Endothelial cell of umbilical vein (primary cell): ENCODE measurements around the gene APOL4. TPM values are rescaled to one million over a fixed set of nuclear protein-coding genes. Genes with fewer than 3 reads are reported as not detected.

ENCODE experiments used
- BruUV-seq: library from RNA; stranded (reverse); fragments of 400-500 nt; replicated peaks from 2 replicates; lab custom pipeline; 2021; lab: Mats Ljungman, UMichigan
- CTCF ChIA-PET: fragments of 300-600, 350-600 bp; sonication (Branson Sonifier 250); formaldehyde crosslinking; loops from one replicate; lab custom pipeline; 2021; ENCODE audit warnings: antibody characterized with exemption, inconsistent platforms; lab: Charles Lee
- POLR2A ChIA-PET: fragments of 300-600, 350-600 bp; sonication (Branson Sonifier 250); formaldehyde crosslinking; loops from one replicate; lab custom pipeline; 2021; ENCODE audit warnings: antibody characterized with exemption, inconsistent platforms; lab: Charles Lee
- DNase-seq: peaks from one replicate; pipeline ENCODE4 v3.0.0-alpha.2; 2011; ENCODE audit warnings: low read depth, low spot score
- FAIRE-seq: peaks from 2 replicates; lab custom pipeline; 2011; peaks lifted over from hg19 to GRCh38; lab: Jason Lieb, UNC
- H2AFZ ChIP-seq: 2 replicates; pipeline ENCODE4 v1.6.0; 2012; ENCODE audit warnings: low read depth, low read length, control low read depth, inconsistent platforms
- H3K27ac ChIP-seq: 2 replicates; pipeline ENCODE4 v1.5.1; 2011; ENCODE audit warnings: low read depth, mild to moderate bottlenecking, control low read depth, low read length, moderate library complexity; ENCODE audit not compliant: insufficient read depth
- H3K27me3 ChIP-seq, 2 experiments: 2 replicates each; pipeline versions ENCODE4 v1.6.0 to v1.6.1; 2011; ENCODE audit warnings: low read length in 2 of 2, mixed read lengths in 1 of 2; ENCODE audit not compliant: control insufficient read depth in 2 of 2, insufficient read depth in 2 of 2
- H3K36me3 ChIP-seq, 2 experiments: 2 replicates in 1 of 2; 3 replicates in 1 of 2; pipeline ENCODE4 v1.5.1; 2011; ENCODE audit warnings: low read length in 2 of 2, mild to moderate bottlenecking in 1 of 2, moderate library complexity in 1 of 2; ENCODE audit not compliant: control insufficient read depth in 2 of 2, insufficient read depth in 2 of 2; ENCODE audit errors: extremely low read depth in 1 of 2
- H3K4me1 ChIP-seq: 3 replicates; pipeline ENCODE4 v1.5.1; 2011; ENCODE audit warnings: mild to moderate bottlenecking, low read length; ENCODE audit not compliant: control insufficient read depth, insufficient read depth; ENCODE audit errors: extremely low read depth
- H3K4me2 ChIP-seq: 2 replicates; pipeline ENCODE4 v1.6.1; 2011; ENCODE audit warnings: low read length, control low read depth, mixed read lengths; ENCODE audit not compliant: insufficient read depth
- H3K4me3 ChIP-seq, 3 experiments: fragments of 200-600 bp in 1 of 3; sonication (generic), shearing (Covaris generic) in 1 of 3; replicated peaks in 1 of 3; 2 replicates each; pipeline ENCODE4 v1.5.1; 2011 to 2016; ENCODE audit warnings: control low read depth in 3 of 3, low read length in 3 of 3, mild to moderate bottlenecking in 2 of 3, inconsistent platforms in 1 of 3, low read depth in 1 of 3, moderate library complexity in 1 of 3; ENCODE audit not compliant: insufficient read depth in 1 of 3
- H3K79me2 ChIP-seq: 2 replicates; pipeline ENCODE4 v1.6.0; 2012; ENCODE audit warnings: low read length, inconsistent platforms; ENCODE audit not compliant: control insufficient read depth, insufficient read depth
- H3K9ac ChIP-seq: replicated peaks from 2 replicates; pipeline ENCODE3; 2011; ENCODE audit warnings: low read length, control low read depth; ENCODE audit not compliant: insufficient read depth; ENCODE audit errors: extremely low read depth
- H3K9me1 ChIP-seq: replicated peaks from 3 replicates; pipeline ENCODE4 v1.6.0; 2011; ENCODE audit warnings: mild to moderate bottlenecking, low read length; ENCODE audit not compliant: control insufficient read depth, insufficient read depth; ENCODE audit errors: extremely low read depth
- H3K9me3 ChIP-seq: replicated peaks from 2 replicates; pipeline ENCODE4 v1.5.1; 2012; ENCODE audit warnings: low read length, inconsistent platforms; ENCODE audit not compliant: control insufficient read depth, insufficient read depth
- H4K20me1 ChIP-seq: replicated peaks from 2 replicates; pipeline ENCODE3; 2011; ENCODE audit warnings: mild to moderate bottlenecking, low read length; ENCODE audit not compliant: control insufficient read depth, insufficient read depth; ENCODE audit errors: extremely low read depth
- FOS ChIP-seq: IDR thresholded peaks from 2 replicates; pipeline ENCODE4 v1.6.1; 2011; ENCODE audit warnings: mild to moderate bottlenecking, low read length, moderate library complexity, borderline replicate concordance; ENCODE audit not compliant: insufficient read depth
- GATA2 ChIP-seq: IDR thresholded peaks from 2 replicates; pipeline ENCODE4 v1.7.0; 2011; ENCODE audit warnings: low read depth, mild to moderate bottlenecking, moderate library complexity, mixed read lengths, low read length; ENCODE audit not compliant: insufficient read length, insufficient read depth
- JUN ChIP-seq: IDR thresholded peaks from 2 replicates; pipeline ENCODE4 v1.6.1; 2011; ENCODE audit warnings: borderline replicate concordance, low read depth; ENCODE audit not compliant: insufficient read length, insufficient read depth
- MYC ChIP-seq: IDR thresholded peaks from one replicate; pipeline ENCODE4 v1.6.1; 2011; ENCODE audit warnings: mild to moderate bottlenecking, low read depth, low read length
- POLR2A ChIP-seq: IDR thresholded peaks from 2 replicates; pipeline ENCODE4 v1.6.1; 2012; ENCODE audit warnings: low read depth, mild to moderate bottlenecking, control low read depth, low read length
- dilution Hi-C: fragments of 300-500 bp; cut with MboI; formaldehyde crosslinking; loops from one replicate; pipeline ENCODE4 v1.15.0; 2019; ENCODE audit warnings: low sequenced_read_pairs; ENCODE audit not compliant: extremely low pct_ligation_motif_present
- intact Hi-C: fragments of 100-400 bp; cut with micrococcal nuclease; formaldehyde crosslinking; loops from one replicate; pipeline ENCODE4 v1.10.0; 2022
- polyA plus RNA-seq, 4 experiments: library from polyadenylated mRNA; depleted of rRNA in 3 of 4; stranded (reverse) in 3 of 4; unstranded in 1 of 4; fragments of >200 nt; gene quantifications; 2 replicates each; pipeline versions ENCODE4 v1.2.1 to v1.2.3, GENCODE V29; 2011 to 2012; ENCODE audit warnings: missing spikeins in 1 of 4
- total RNA-seq: library from RNA; stranded (reverse); gene quantifications from 2 replicates; pipeline ENCODE4 v1.2.3, GENCODE V29; 2021
- TF ChIP-seq, protein P1 (sequence below): IDR thresholded peaks from 2 replicates; pipeline ENCODE4 v1.6.1; 2011; ENCODE audit not compliant: insufficient read depth, insufficient read length

APOL4 gene
- total and polyA plus RNA-seq, 2 donors (not counting 3 experiments of a cell fraction or from before 2014, with no cell fraction given), result 0.33 to 0.97 TPM

DNA sequence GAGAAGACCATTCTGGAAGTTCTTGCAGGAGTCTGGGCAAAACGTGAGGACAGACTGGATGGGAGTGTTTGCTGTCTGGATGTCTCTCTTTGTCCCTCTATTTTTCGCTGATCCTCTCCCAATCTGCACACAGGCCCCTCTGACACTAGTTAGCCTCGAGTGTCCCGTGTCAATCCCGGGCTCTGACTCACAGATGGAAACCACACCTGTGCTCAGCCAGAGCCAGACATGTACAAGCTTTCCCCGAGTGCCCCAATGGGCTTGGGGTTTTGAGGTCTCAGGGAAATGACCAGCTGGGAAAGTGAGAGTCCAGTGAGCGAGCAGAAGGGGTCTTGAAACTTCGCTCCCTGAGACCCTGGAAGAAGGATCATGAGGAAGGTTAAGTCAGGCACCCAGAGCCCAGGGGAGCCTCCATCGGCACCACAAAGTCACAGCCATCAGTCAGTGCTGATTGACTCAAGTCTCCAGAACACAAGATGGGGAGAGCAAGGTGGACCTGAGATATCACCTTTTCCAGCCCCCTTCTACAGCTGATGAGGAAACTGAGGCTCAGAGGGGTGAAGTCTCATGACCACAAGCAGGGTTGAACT, 23.8 kb upstream of the APOL4 start:
- Histone ChIP-seq H3K4me2 (no peak overlapping the region), H3K36me3 (peaks cover 7 to 13% of the 10 kb centered on the region in 2 experiments), H3K79me2 (no peaks in the 10 kb centered on the region), H3K27me3 (no peaks in the 10 kb centered on the region), H3K9me1 (no peaks in the 10 kb centered on the region), H4K20me1 (no peaks in the 10 kb centered on the region), H3K4me3 (no peak overlapping the region), H3K4me1 (peaks cover 1% of the 10 kb centered on the region), H2AFZ (no peak overlapping the region), H3K27ac (no peak overlapping the region), H3K9ac (no peak overlapping the region), H3K9me3 (no peaks in the 10 kb centered on the region)
- POLR2A ChIA-PET, result no interaction called here
- no TSS peak for BruUV-seq
- dilution Hi-C loops (no loop called here), intact Hi-C loops (no loop called here)
- CTCF ChIA-PET, result no interaction called here
- FAIRE-seq (no peak), DNase-seq (no peak)
- no peak for TF ChIP-seq JUN

DNA sequence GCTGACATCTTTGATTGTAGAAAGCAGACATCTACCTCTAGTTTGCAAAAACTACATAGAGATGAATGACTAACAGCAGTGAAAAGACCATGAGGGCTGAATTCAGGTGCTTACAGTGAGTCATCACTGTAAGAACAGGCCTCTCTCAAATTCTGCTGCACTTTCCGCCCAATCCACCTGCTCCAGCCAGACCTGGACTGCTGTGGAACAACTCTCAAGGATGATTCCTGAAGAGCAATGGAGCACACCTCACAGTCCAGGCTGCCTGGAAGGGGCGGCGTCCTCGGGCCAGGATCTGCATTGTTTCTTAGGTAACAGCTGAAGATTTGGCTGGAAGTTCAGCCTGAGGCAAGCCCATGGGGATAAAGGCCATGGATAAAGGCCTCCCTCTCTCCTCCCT, 22.6 kb upstream of the APOL4 start:
- peaks cover 4% of the 10 kb centered on the region for H3K4me1 ChIP-seq
- intact Hi-C loops (no loop called here), dilution Hi-C loops (no loop called here)
- no peak overlapping the region for H3K9ac ChIP-seq
- ChIA-PET POLR2A (no interaction called here), CTCF (interaction anchor here (4.7 kb wide), 1 partner anchor 30 kb away, joined by 26 read pairs; no protein-coding TSS in a partner anchor)
- no peak for DNase-seq
- H4K20me1 ChIP-seq, result no peaks in the 10 kb centered on the region
- no peaks in the 10 kb centered on the region for H3K9me1 ChIP-seq
- no peak for FAIRE-seq
- TF ChIP-seq MYC, result no peak
- TF ChIP-seq GATA2, result no peak
- TF ChIP-seq, protein P1, sequence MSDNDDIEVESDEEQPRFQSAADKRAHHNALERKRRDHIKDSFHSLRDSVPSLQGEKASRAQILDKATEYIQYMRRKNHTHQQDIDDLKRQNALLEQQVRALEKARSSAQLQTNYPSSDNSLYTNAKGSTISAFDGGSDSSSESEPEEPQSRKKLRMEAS, result no peak
- TF ChIP-seq JUN, result no peak
- TF ChIP-seq FOS, result no peak
- no peak for TF ChIP-seq POLR2A
- H3K9me3 ChIP-seq, result no peaks in the 10 kb centered on the region
- no peak overlapping the region for H2AFZ ChIP-seq
- no peaks in the 10 kb centered on the region for H3K27me3 ChIP-seq
- no peak overlapping the region for H3K4me2 ChIP-seq
- H3K27ac ChIP-seq, result no peak overlapping the region
- no peaks in the 10 kb centered on the region for H3K79me2 ChIP-seq
- H3K36me3 ChIP-seq, result peaks cover 7 to 10% of the 10 kb centered on the region in 2 experiments
- no peak overlapping the region for H3K4me3 ChIP-seq
- BruUV-seq, result no TSS peak
